Stimulated activated CD4-positive, alpha-beta T cell treated with anti-CD3 and anti-CD28 coated beads, Interleukin-15, amount 100 ng/mL, for 1 hour (primary cell): ENCODE measurements around the gene TMEM100.
A peak's percentile ranks its signal among the peaks of the same experiment; 100 is the strongest.

Experiments used
- DNase-seq, 2 donors: peaks; one replicate each; pipeline ENCODE4 v3.0.0-alpha.2; 2020; ENCODE audit warnings: low read depth in 1 of 2, low spot score in 1 of 2

Gene TMEM100

GRCh38 chr17:55720919-55721836 lies 1.5 kb downstream of the TMEM100 start:
- no peak for DNase-seq

GRCh38 chr17:55717898-55718735 lies 4.5 kb downstream of the TMEM100 start:
- DNase-seq, result peak; percentile 29 to 40

GRCh38 chr17:55717432-55717831 lies 5.2 kb downstream of the TMEM100 start:
- no peak for DNase-seq

DNA sequence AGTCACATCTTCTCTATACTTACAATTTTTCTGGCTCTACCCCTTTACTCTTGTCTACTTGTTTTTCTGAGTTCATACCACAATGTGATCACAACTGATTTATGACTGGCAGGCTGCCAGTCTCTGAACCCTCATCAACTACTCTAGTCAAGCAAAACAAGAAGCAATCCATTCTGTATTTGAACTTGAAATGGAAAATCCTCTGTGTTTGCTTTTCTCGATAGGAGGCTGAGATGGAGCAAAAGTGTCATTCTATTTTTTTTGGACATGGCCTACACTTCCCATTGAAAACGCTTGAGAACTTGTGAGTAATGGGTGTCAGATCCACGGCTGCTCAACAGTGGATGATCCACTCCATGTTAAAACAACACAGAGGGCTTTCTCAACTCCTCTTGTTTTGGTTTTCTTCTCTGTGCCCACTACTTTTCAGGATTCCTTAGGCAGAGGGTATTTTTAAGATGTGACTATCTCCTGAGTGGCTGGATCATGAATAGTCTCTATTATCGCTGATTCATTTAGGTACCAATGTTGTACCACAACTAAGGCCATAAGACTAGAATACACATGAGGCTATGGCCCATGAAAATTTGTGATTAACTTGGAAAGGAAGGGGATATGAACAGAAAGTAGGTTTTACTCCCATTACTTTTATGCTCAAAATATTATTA lies 11.7 kb downstream of the TMEM100 start:
- DNase-seq, result no peak

GRCh38 chr17:55710410-55710809 lies 12.3 kb downstream of the TMEM100 start:
- DNase-seq, result no peak

GRCh38 chr17:55709984-55710383 lies 12.7 kb downstream of the TMEM100 start:
- no peak for DNase-seq

DNA sequence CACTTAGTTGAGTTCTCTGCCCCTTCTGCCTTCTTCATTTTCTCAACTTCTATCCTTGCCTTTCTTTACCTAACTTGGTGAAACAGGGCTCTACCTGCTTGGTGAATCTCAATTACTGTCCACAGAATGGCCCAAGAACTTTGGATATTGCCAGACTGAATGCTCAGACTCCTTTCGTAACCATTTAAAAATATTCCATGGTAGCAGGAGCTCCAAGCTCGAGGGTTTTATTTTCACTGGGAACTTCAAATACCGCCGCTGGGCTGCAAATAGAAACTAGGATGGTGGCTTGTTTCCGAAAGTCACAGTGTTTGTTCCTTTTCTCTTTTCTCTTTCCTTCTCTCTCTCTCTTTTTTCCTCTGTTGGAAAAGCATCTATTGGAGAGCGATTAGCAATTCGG lies 13.2 kb downstream of the TMEM100 start:
- no peak for DNase-seq

DNA sequence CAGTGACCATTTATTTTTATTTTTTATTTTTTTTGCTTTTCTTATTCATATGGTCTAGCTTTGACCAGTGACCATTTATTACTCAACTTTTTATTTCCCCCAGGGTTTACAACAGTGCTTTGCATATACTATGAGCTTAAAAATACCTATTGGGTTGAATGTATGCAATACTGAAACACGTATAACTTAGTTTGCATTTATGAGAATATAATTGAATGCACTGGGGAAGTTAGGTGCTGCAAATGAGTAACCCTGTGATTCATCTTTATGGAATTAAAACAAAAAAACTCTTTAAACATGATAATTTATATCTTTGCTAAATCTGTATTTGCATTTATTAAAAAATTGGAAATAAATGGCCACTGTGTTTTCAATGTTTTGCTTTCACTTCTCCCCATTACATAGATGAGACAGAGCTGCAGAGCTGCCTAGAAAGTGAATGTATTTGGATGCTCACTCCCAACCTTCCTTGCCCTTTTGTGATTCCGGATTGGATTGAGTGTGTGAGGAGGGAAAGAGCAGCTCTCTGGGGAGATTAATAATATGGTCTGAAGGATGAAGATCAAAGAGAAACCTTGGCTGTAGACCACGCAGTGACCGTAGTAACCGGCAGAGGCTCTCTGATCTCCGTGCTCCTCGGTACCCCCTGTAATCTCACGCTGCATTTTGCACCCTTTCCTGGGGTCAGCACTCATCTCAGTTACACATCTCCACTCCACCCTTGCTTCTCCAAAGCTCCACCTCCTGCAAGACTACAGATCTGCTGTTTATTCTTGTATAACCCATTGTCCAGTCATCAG lies 14.3 kb downstream of the TMEM100 start:
- no peak for DNase-seq

DNA sequence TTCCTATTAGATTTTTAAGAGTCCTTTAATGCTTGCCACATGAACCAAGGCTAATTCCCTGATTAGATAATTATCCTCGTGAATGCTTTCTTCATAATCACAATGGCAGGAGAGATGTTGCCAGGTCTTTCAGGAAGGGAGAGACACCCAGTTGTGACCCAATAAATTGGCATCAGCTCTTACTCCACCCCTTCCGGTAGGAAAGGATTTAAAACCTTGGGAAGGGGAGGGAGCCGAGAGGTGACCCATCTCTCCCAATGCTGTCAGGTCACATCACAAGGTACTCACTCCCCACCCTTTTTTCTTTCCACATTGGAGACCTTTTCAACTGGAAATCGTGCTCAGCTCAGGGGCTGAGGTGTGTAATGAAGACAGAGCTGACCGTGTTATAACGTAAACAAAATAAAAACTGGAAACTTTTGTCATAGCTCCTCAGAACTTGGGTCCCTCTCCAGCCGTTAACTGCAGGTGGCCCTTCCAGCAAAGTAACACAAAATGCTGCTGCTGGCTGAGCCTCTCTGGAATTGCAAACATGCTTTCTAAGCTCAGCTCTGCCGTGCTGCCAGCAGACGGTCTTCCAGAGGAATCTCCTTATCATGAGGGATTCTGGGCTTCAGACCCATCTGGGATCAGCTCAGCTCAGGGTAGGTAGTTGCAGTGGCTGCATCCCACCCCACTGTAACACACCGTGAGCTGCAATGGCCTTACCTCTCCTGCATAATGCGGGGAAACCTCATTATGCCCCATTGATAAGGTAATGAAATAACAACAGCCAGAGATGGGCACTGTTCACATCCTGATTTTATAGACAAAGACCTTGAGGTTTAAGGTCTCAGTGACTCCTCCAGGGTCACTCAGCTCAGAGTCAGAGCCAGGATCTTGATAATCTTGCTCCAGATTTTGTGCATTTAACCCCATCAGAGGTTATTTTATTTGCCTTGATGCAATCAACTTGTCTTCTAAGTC lies 15.6 kb downstream of the TMEM100 start:
- DNase-seq, result no peak

DNA sequence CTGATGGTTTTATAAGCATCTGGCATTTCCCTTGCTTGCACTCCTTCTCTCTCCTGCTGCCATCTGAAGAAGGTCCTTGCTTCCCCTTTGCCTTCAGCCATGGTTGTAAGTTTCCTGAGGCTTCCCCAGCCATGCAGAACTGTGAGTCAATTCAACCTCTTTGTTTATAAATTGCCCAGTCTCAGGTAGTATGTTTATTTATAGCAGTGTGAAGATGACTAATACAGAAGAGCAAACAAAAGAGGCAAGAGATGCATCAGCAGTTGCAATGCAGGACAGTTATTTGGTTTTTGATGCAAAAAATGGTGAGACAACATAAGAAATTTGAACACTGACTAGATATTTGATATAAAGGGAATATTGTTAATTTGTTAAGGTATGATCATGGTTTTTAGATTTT lies 16.8 kb downstream of the TMEM100 start:
- no peak for DNase-seq

- DNase-seq, result no peak
Observed at GRCh38 chr17:55704401-55704800, 18.3 kb downstream of the TMEM100 start.

DNA sequence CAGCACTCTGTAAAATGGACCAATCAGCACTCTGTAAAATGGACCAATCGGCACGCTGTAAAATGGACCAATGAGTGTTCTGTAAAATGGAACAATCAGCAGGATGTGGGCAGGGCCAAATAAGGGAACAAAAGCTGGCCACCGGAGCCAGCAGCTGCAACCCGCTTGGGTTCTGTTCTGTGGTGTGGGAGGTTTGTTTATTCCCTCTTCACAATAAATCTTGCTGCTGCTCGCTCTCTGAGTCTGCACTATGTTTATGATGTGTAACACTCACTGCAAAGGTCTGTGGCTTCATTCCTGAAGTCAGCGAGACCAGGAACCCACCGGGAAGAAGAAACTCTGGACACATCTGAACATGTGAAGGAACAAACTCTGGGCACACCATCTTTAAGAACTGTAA lies 20.5 kb downstream of the TMEM100 start:
- DNase-seq, result no peak

DNA sequence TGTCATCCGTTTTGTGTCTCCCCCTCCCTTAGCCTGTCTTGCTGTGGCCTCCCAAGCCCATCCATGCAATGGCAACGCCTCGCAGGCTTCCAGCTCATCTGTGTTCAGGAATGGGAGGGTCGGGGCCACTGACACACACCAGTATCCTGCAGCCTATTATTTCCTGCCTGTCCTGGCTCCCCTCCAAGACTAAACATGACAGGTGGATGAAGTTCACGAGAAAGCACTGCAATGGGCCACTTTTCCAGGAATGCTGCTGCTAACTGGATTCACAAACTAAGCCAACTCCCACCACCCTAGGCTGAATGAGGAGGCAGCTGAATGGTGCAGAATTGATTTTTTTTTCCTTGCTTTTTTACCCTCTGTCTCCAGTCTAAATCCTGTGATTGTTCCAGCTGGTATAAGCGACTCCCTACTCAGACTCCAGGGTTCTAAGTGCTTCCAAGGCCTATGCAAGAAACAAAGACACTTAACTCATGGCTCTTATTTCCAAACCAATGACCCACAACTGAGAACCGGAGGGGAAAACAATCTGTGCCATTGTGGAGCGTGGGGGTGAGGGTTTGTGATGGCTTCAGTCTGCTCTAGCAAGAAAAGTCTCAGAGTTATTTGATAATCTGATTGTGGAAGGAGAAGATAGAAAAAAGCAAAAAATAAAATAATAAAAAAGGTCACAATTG lies 23.3 kb downstream of the TMEM100 start:
- no peak for DNase-seq

GRCh38 chr17:55694286-55694910 lies 28.3 kb downstream of the TMEM100 start:
- DNase-seq, result no peak

DNA sequence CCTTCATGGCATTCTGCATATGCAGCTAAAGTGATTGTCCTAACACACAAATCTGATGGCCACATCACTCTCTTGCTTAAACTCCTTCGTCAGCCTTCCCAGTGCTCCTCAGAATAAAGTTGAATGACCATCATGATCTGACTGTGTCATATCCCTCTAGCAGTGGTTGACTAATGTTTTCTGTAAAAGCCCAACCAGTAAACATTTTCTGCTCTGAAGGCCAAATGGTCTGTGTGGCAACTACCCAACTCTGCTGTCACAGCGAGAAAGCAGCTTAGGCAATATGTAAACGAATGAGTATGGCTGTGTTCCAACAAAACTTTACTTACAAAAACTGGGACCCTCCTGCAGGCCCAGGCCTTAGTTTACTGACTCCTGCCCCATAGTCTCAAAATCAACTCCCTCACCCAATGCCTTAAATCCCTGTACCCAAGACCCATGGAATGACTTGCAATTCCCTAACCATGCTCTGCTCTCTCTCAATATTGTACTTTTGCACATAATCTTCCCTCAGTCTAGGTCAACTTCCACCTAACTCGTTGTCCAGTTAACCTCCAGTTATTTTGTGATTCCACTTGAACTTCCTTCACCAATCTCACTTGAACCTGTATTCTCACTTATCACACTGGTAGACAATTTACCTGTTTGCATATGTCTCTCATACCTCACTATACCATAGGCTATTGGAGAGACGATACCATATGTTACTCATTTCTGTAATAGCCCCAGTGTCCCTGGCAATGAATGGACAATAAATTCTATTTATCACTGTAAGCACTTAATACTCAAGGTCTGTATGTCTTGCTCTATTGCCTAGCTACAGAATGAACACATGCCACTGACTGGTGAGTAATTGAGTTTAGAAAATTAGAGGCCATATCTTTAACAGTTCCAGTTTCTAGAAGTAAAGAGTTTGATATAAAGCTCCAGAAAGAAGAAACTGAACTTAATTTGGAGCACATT lies 29.1 kb downstream of the TMEM100 start:
- DNase-seq, result no peak

DNA sequence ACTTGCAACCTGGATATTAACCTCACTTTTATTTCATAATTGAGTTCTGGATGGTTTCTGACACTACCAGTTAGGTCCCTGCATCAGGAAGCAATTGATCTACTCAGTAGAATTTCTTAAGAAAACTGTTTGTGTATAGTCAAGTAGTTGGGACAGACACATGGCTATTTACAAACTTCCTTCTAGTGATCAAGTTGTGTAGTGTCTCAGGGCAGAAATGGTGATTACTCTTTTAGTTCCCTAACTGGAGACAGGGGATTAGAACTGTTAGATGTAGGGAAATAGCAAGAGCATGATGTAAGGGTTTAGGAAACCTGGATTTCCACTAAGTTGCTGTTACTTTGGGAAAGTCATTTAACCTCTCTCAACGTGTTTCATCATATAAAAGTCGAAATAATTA lies 30.4 kb downstream of the TMEM100 start:
- DNase-seq, result no peak

GRCh38 chr17:55691666-55692065 lies 31.0 kb downstream of the TMEM100 start:
- no peak for DNase-seq
